T-cell (primary cell): ENCODE measurements around the gene LIN9. TPM values are rescaled to one million over a fixed set of nuclear protein-coding genes. Genes with fewer than 3 reads are reported as not detected.

ENCODE experiments used
- ATAC-seq, 4 experiments: fragments of 200-7000 bp in 3 of 4; fragments of 150-1000 bp in 1 of 4; cut with Tn5 transposase; replicated peaks in 1 of 4; 1 replicate in 3 of 4; 2 replicates in 1 of 4; pipeline ENCODE4 v1.10.0; 2021; ENCODE audit warnings: moderate library complexity in 3 of 4, mild to moderate bottlenecking in 2 of 4, moderate number of reproducible peaks in 1 of 4
- CTCF ChIA-PET, 2 donors: fragments of 300-600 bp; sonication (Branson Sonifier 250); formaldehyde crosslinking; loops; one replicate each; lab custom pipeline; 2022; ENCODE audit warnings: antibody characterized with exemption in 2 of 2; lab: Charles Lee
- POLR2A ChIA-PET, 2 donors: fragments of 300-600 bp; sonication (Branson Sonifier 250); formaldehyde crosslinking; loops; one replicate each; lab custom pipeline; 2022; ENCODE audit warnings: antibody characterized with exemption in 2 of 2; lab: Charles Lee
- DNase-seq, 35 experiments: peaks; one replicate each; pipeline versions ENCODE4 v3.0.0 to v3.0.0-alpha.2; 2013 to 2023
- H3K27ac ChIP-seq: one replicate; pipeline ENCODE4 v1.5.1; 2013; ENCODE audit warnings: low read length
- H3K27me3 ChIP-seq, 2 experiments: replicated peaks in 1 of 2; 1 replicate in 1 of 2; 2 replicates in 1 of 2; pipeline versions ENCODE4 v1.6.1 to v1.7.0; 2013; ENCODE audit warnings: low read length in 1 of 2, mixed read lengths in 1 of 2; ENCODE audit not compliant: control insufficient read depth in 2 of 2, insufficient read depth in 2 of 2; ENCODE audit errors: extremely low read depth in 1 of 2
- H3K36me3 ChIP-seq, 2 donors: 1 replicate in 1 of 2; 2 replicates in 1 of 2; pipeline versions ENCODE4 v1.6.1 to v1.7.0; 2013; ENCODE audit warnings: low read length in 1 of 2; ENCODE audit not compliant: control insufficient read depth in 2 of 2, insufficient read depth in 1 of 2; ENCODE audit errors: extremely low read depth in 1 of 2
- H3K4me1 ChIP-seq, 2 experiments: 1 replicate in 1 of 2; 2 replicates in 1 of 2; pipeline versions ENCODE4 v1.6.1 to v1.7.0; 2013; ENCODE audit warnings: low read length in 2 of 2, mixed read lengths in 1 of 2; ENCODE audit not compliant: insufficient read depth in 2 of 2, control insufficient read depth in 1 of 2; ENCODE audit errors: extremely low read depth in 1 of 2
- H3K4me3 ChIP-seq, 2 donors: 1 replicate in 1 of 2; 2 replicates in 1 of 2; pipeline versions ENCODE4 v1.5.1 to v1.7.0; 2013; ENCODE audit warnings: mild to moderate bottlenecking in 2 of 2, low read length in 1 of 2, moderate library complexity in 1 of 2; ENCODE audit not compliant: control insufficient read depth in 1 of 2; ENCODE audit errors: extremely low read depth in 1 of 2
- H3K9me3 ChIP-seq: 2 replicates; pipeline ENCODE4 v1.7.0; 2013
- H3K27ac Mint-ChIP-seq, 2 donors: one replicate each; pipeline ENCODE4 v1.8.0; 2020 to 2021; ENCODE audit warnings: mild to moderate bottlenecking in 2 of 2, mixed read lengths in 2 of 2
- H3K27me3 Mint-ChIP-seq, 2 donors: one replicate each; pipeline ENCODE4 v1.8.0; 2021 to 2022; ENCODE audit warnings: mixed read lengths in 2 of 2
- H3K36me3 Mint-ChIP-seq: one replicate; pipeline ENCODE4 v1.8.0; 2021; ENCODE audit warnings: mixed read lengths
- H3K4me1 Mint-ChIP-seq, 3 donors: one replicate each; pipeline ENCODE4 v1.8.0; 2020 to 2022; ENCODE audit warnings: mixed read lengths in 3 of 3, mild to moderate bottlenecking in 1 of 3
- H3K4me3 Mint-ChIP-seq, 3 donors: one replicate each; pipeline ENCODE4 v1.8.0; 2020 to 2022; ENCODE audit warnings: mild to moderate bottlenecking in 3 of 3, mixed read lengths in 3 of 3, moderate library complexity in 3 of 3
- H3K9me3 Mint-ChIP-seq, 3 donors: one replicate each; pipeline ENCODE4 v1.8.0; 2020 to 2022; ENCODE audit warnings: mixed read lengths in 3 of 3
- WGBS: methylation state at CpG from one replicate; pipeline ENCODE4 v1.1.5; 2013; ENCODE audit warnings: missing lambda C conversion rate; ENCODE audit not compliant: insufficient coverage; 5-methylcytosine and 5-hydroxymethylcytosine counted together
- total RNA-seq, 35 experiments: library from RNA in 6 of 35; stranded (reverse) in 6 of 35; fragments of 120-200 nt in 1 of 35; gene quantifications; one replicate each; pipeline versions ENCODE4 v1.2.1 to v1.2.4 and lab custom pipeline; 2013 to 2026

The LIN9 gene
- total RNA-seq (1 to 10 TPM; 1.6 to 7.3 (median 5.3) TPM), total RNA-seq (lab: John Stamatoyannopoulos, UW) (1.5 to 26.6 (median 8.3) reads per million in 29 experiments)
- 5.2 TPM for total RNA-seq (2013)

- H3K27me3 Mint-ChIP-seq = peaks cover 0 to 14% of the 10 kb centered on the region in 2 donors
- under 1% methylated on average over 67 of the region's 77 CpGs for WGBS
- peak within 1 kb of the TSS; percentile 32 for H3K27ac ChIP-seq
These were observed at the start of gene LIN9 for GRCh38 chr1:226308723-226309397. LIN9 (minus strand) TSS chr1:226309164; CDS start chr1:226309139, 25 bp downstream.

GRCh38 chr1:226357416-226357815 lies 48.5 kb upstream of the LIN9 start:
- ATAC-seq (no peak), DNase-seq (no peak)
- Mint-ChIP-seq H3K27me3 (no peaks in the 10 kb centered on the region), H3K4me3 (no peak overlapping the region), H3K9me3 (no peaks in the 10 kb centered on the region), H3K36me3 (peaks cover 45% of the 10 kb centered on the region), H3K4me1 (peaks cover 0 to 2% (median 0%) of the 10 kb centered on the region in 3 donors), H3K27ac (no peak overlapping the region)
- Histone ChIP-seq H3K9me3 (no peaks in the 10 kb centered on the region), H3K36me3 (peaks cover 18 to 46% of the 10 kb centered on the region in 2 donors), H3K4me3 (no peak overlapping the region), H3K4me1 (no peaks in the 10 kb centered on the region), H3K27me3 (no peaks in the 10 kb centered on the region), H3K27ac (no peak overlapping the region)
- POLR2A ChIA-PET = no interaction called here
- CTCF ChIA-PET = no interaction called here
- 86% methylated on average over 1 of the region's 2 CpGs for WGBS

More at GRCh38 chr1:226308723-226309397, at the start of gene LIN9:
- CTCF ChIA-PET = interaction anchor here (1.1 to 1.8 kb wide), 4 partner anchors 9 to 184 kb away, joined by 4 to 14 read pairs (median 5); partner anchors contain the start of gene PARP1 (in 1 of the 2)
- peaks cover 0 to 5% of the 10 kb centered on the region in 2 experiments for H3K27me3 ChIP-seq
- H3K4me3 ChIP-seq = peak within 1 kb of the TSS; percentile 89 to 100
- POLR2A ChIA-PET = no interaction called here
- Mint-ChIP-seq H3K4me3 (peak within 1 kb of the TSS; percentile 86 to 89 (median 88)), H3K4me1 (peaks cover 18 to 27% (median 22%) of the 10 kb centered on the region in 3 donors), H3K9me3 (no peaks in the 10 kb centered on the region), H3K36me3 (no peaks in the 10 kb centered on the region), H3K27ac (peak within 1 kb of the TSS in 1 of 2 donors; percentile 80)
- ATAC-seq = peak; percentile 89 to 95 (median 90)
- H3K4me1 ChIP-seq = peaks cover 11 to 14% of the 10 kb centered on the region in 2 experiments
- no peaks in the 10 kb centered on the region for H3K36me3 ChIP-seq
- DNase-seq = peak; percentile 73 to 93 (median 88)
- H3K9me3 ChIP-seq = no peaks in the 10 kb centered on the region

- no peak overlapping the region for H3K4me3 Mint-ChIP-seq
- peaks cover 0 to 2% (median 0%) of the 10 kb centered on the region in 3 donors for H3K4me1 Mint-ChIP-seq
- ATAC-seq (no peak), DNase-seq (no peak)
- no peaks in the 10 kb centered on the region for H3K27me3 Mint-ChIP-seq
- Histone ChIP-seq H3K27me3 (no peaks in the 10 kb centered on the region), H3K4me3 (no peak overlapping the region), H3K27ac (no peak overlapping the region), H3K36me3 (peaks cover 8 to 32% of the 10 kb centered on the region in 2 donors), H3K4me1 (no peaks in the 10 kb centered on the region), H3K9me3 (no peaks in the 10 kb centered on the region)
- ChIA-PET POLR2A (no interaction called here), CTCF (no interaction called here)
- peaks cover 30% of the 10 kb centered on the region for H3K36me3 Mint-ChIP-seq
- 95% methylated on average over 6 of the region's 6 CpGs for WGBS
- no peaks in the 10 kb centered on the region for H3K9me3 Mint-ChIP-seq
- no peak overlapping the region for H3K27ac Mint-ChIP-seq
These were observed 46.9 kb upstream of the LIN9 start for GRCh38 chr1:226355669-226356551.

- peaks cover 0 to 2% (median 0%) of the 10 kb centered on the region in 3 donors for H3K4me1 Mint-ChIP-seq
- H3K27ac ChIP-seq = no peak overlapping the region
- H3K36me3 Mint-ChIP-seq = peaks cover 22% of the 10 kb centered on the region
- DNase-seq (no peak), ATAC-seq (no peak)
- ChIA-PET CTCF (no interaction called here), POLR2A (no interaction called here)
- H3K27me3 ChIP-seq = no peaks in the 10 kb centered on the region
- 99% methylated on average over 9 of the region's 10 CpGs for WGBS
- no peaks in the 10 kb centered on the region for H3K9me3 ChIP-seq
- H3K27ac Mint-ChIP-seq = no peak overlapping the region
- no peak overlapping the region for H3K4me3 Mint-ChIP-seq
- H3K4me3 ChIP-seq = no peak overlapping the region
- H3K36me3 ChIP-seq = peaks cover 6 to 24% of the 10 kb centered on the region in 2 donors
- no peaks in the 10 kb centered on the region for H3K4me1 ChIP-seq
- H3K9me3 Mint-ChIP-seq = no peaks in the 10 kb centered on the region
- H3K27me3 Mint-ChIP-seq = no peaks in the 10 kb centered on the region
These were observed 46.1 kb upstream of the LIN9 start for GRCh38 chr1:226355016-226355415.

- Histone ChIP-seq H3K27me3 (no peaks in the 10 kb centered on the region), H3K4me1 (no peaks in the 10 kb centered on the region), H3K36me3 (peaks cover 4 to 13% of the 10 kb centered on the region in 2 donors), H3K4me3 (no peak overlapping the region), H3K27ac (no peak overlapping the region), H3K9me3 (no peaks in the 10 kb centered on the region)
- Mint-ChIP-seq H3K9me3 (no peaks in the 10 kb centered on the region), H3K4me3 (no peak overlapping the region), H3K36me3 (peaks cover 13% of the 10 kb centered on the region), H3K4me1 (peaks cover 0 to 2% (median 0%) of the 10 kb centered on the region in 3 donors), H3K27ac (no peak overlapping the region), H3K27me3 (no peaks in the 10 kb centered on the region)
- DNase-seq (no peak), ATAC-seq (no peak)
- 81% methylated on average over 10 of the region's 15 CpGs for WGBS
- CTCF ChIA-PET = no interaction called here
- POLR2A ChIA-PET = interaction anchor here in 1 of 2 donors (0.5 kb wide), 1 partner anchor 8 kb away, joined by 3 read pairs; no protein-coding TSS in a partner anchor
These were observed 44.9 kb upstream of the LIN9 start for GRCh38 chr1:226353698-226354525.
